ENCODE results near the gene CELSR1.

CELSR1 gene

GRCh38 chr22:46514592-46515207 is 22.7 kb downstream of the CELSR1 start:
- no peak for DNase-seq (ENCODE audit: low spot score)
- no peak for TF ChIP-seq CTCF (IDR thresholded peaks at IDR 0.05; ENCODE audit: extremely low read depth, insufficient read depth, missing control alignments)
- in situ Hi-C loops (cut with MboI; ENCODE audit: low pct_unique_long_range_greater_than_20kb, low sequenced_read_pairs, unreplicated experiment): no loop called here

GRCh38 chr22:46513908-46514550 is 23.4 kb downstream of the CELSR1 start:
- no peak for DNase-seq (ENCODE audit: low spot score)
- in situ Hi-C loops (cut with MboI; ENCODE audit: low pct_unique_long_range_greater_than_20kb, low sequenced_read_pairs, unreplicated experiment): no loop called here
- no peak for TF ChIP-seq CTCF (IDR thresholded peaks at IDR 0.05; ENCODE audit: extremely low read depth, insufficient read depth, missing control alignments)

DNA sequence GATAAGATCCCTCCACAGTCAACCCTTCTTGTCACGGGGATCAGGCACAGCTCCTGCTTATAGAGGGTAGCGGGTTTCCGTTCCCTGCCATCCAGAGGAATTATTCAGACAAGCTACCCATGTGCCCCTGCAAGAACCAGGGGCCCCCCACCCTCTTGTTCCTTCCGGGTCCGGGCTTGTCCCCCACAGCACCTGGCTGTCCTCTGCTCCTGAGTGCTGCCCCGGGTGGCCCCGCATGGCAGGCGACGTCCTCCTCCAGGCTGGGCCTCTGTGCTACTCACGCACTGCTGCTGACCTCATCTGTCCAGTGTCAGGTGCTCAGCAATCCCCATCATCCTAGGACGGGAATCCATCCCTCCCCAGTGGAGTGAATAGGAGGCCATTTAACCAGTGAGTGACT is 24.7 kb downstream of the CELSR1 start:
- in situ Hi-C loops (cut with MboI; ENCODE audit: low pct_unique_long_range_greater_than_20kb, low sequenced_read_pairs, unreplicated experiment): no loop called here
- no peak for TF ChIP-seq CTCF (IDR thresholded peaks at IDR 0.05; ENCODE audit: extremely low read depth, insufficient read depth, missing control alignments)

GRCh38 chr22:46512039-46512370 is 25.4 kb downstream of the CELSR1 start:
- in situ Hi-C loops (cut with MboI; ENCODE audit: low pct_unique_long_range_greater_than_20kb, low sequenced_read_pairs, unreplicated experiment): no loop called here
- TF ChIP-seq CTCF (IDR thresholded peaks at IDR 0.05; ENCODE audit: extremely low read depth, insufficient read depth, missing control alignments): no peak
- no peak for DNase-seq (ENCODE audit: low spot score)

More for the DNA sequence above, 24.7 kb downstream of the CELSR1 start:
- DNase-seq (ENCODE audit: low spot score): no peak

DNA sequence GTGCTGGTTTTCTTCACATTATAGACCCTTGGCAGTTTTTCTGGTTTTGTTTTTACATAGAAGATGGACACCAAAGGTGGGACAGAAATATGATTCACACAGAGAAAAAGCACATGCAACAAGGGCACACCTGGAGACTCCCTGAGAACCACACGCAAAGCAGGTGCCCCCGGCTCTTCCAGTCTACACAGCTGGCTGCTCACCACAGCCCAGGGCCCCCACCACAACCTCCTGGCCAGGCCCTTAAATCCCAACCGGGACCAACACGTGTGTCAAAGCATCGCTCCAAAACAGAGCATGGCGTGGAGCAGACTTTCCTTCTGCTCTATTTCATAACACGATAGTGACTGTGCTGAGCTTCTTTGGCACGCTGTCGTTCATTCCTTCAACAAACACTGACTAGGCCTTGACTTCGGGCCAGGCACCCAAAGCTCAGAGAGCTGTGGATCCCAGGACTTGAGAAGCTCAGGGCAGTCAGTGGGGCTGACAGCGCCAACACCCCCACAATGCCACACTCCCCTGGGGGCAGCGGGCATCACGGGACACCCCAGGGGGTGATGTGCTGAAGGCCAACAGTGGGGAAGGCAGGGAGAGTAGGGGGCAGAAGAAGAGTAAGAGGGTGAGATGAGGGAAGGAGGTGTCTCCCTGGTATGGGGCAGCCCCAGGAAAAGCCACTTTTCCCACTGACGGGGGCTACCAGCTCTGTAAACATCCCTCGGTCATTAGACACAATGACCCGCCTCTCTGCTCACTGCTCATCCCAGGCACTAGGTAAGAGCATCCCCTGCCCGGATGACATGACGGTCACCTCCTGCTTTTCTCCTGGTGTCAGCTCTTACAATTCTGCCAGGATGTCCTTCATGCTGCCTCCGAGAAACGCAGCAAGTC is 26.0 kb downstream of the CELSR1 start:
- no peak for DNase-seq (ENCODE audit: low spot score)
- in situ Hi-C loops (cut with MboI; ENCODE audit: low pct_unique_long_range_greater_than_20kb, low sequenced_read_pairs, unreplicated experiment): no loop called here
- TF ChIP-seq CTCF (IDR thresholded peaks at IDR 0.05; ENCODE audit: extremely low read depth, insufficient read depth, missing control alignments): no peak

DNA sequence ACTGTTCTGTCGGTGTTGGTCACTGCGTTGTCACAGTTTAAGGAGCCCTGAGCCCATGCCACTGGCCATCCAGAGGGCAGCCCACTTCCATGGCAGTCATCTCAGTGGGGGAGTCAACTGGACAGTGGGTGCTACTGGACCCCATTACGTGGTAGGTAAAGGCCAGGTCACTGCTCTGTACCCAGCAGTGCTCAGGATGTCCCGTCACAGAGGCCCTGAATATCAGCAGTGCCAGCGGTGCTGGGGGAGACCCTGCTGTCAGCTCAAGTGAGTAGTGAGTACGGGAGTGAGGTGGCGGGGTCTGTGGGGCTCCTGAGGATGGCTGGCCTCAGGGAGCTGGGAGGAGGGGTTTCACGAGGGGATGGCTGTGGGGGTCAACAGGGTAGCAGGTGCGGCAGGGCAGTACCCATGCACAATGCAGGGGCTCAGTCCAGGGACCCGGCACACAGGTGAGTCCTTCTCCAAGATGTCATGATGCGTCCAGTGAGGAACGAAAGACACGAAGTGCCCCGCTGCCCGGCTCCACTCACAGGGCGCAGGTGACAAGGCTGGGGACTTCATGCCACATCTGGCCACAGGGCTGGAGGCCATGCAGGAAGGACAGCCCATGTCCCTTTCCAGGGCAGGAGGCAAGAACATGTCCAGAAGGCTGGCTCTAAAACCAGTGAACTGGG is 27.9 kb downstream of the CELSR1 start:
- no peak for DNase-seq (ENCODE audit: low spot score)
- in situ Hi-C loops (cut with MboI; ENCODE audit: low pct_unique_long_range_greater_than_20kb, low sequenced_read_pairs, unreplicated experiment): no loop called here
- no peak for TF ChIP-seq CTCF (IDR thresholded peaks at IDR 0.05; ENCODE audit: extremely low read depth, insufficient read depth, missing control alignments)

Measured in GM13977 (cell line).